ENCODE measurements around the gene ZFHX3.

ZFHX3 gene

DNA sequence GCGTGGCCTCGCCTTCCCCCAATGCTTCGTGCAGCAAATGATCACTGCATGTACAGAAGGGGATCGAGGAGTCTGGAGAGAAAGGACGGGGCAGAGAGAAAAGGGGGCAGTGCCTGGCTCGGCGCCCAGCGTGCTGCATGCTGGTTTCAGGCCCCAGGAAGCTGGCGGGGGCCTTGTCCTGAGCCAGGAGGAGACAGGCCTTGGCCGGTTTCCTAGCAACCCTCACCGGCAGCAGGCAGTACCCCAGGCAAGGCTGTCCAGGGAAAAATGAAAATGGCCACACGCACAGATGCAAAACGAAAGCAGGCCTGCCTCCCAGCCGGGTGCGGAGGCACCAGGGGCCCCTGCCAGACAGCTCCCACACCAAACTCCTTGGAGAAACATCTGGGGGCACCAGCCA is 126.3 kb downstream of the ZFHX3 start:
- TF ChIP-seq TEAD4 (IDR thresholded peaks at IDR 0.05), result no peak
- TF ChIP-seq EGR1 (IDR thresholded peaks at IDR 0.05), result no peak
- no peak for TF ChIP-seq TAF1 (IDR thresholded peaks at IDR 0.05; ENCODE audit: low read depth)
- TF ChIP-seq TCF12 (IDR thresholded peaks at IDR 0.05; ENCODE audit: low read depth), result no peak
- no peak for TF ChIP-seq FOXM1 (IDR thresholded peaks at IDR 0.05; ENCODE audit: borderline replicate concordance, low read depth)
- TF ChIP-seq, protein P1, sequence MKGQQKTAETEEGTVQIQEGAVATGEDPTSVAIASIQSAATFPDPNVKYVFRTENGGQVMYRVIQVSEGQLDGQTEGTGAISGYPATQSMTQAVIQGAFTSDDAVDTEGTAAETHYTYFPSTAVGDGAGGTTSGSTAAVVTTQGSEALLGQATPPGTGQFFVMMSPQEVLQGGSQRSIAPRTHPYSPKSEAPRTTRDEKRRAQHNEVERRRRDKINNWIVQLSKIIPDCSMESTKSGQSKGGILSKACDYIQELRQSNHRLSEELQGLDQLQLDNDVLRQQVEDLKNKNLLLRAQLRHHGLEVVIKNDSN (IDR thresholded peaks at IDR 0.05), result no peak
- TF ChIP-seq RAD21 (IDR thresholded peaks at IDR 0.05; ENCODE audit: low read depth), result no peak
- TF ChIP-seq, protein P2, sequence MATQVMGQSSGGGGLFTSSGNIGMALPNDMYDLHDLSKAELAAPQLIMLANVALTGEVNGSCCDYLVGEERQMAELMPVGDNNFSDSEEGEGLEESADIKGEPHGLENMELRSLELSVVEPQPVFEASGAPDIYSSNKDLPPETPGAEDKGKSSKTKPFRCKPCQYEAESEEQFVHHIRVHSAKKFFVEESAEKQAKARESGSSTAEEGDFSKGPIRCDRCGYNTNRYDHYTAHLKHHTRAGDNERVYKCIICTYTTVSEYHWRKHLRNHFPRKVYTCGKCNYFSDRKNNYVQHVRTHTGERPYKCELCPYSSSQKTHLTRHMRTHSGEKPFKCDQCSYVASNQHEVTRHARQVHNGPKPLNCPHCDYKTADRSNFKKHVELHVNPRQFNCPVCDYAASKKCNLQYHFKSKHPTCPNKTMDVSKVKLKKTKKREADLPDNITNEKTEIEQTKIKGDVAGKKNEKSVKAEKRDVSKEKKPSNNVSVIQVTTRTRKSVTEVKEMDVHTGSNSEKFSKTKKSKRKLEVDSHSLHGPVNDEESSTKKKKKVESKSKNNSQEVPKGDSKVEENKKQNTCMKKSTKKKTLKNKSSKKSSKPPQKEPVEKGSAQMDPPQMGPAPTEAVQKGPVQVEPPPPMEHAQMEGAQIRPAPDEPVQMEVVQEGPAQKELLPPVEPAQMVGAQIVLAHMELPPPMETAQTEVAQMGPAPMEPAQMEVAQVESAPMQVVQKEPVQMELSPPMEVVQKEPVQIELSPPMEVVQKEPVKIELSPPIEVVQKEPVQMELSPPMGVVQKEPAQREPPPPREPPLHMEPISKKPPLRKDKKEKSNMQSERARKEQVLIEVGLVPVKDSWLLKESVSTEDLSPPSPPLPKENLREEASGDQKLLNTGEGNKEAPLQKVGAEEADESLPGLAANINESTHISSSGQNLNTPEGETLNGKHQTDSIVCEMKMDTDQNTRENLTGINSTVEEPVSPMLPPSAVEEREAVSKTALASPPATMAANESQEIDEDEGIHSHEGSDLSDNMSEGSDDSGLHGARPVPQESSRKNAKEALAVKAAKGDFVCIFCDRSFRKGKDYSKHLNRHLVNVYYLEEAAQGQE (IDR thresholded peaks at IDR 0.05; ENCODE audit: low read depth), result no peak

DNA sequence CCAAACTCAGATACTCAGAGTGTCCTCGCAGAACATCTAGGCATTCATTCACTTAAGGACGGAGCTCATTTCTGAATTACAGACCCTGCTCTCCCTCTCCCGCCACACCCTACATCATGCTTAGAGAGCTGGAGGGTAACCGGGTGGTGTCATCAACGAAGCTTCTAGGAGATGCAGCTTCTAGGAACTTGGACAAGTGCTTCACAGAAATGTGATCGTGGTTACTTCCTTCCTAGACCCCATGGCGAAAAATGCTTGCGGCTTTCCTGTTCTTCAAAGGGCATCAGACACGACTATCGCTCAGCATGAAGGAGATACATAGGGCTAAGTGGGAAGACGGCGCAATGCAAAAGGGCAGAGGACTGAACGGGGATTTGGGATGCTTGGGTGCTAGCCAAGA is 126.8 kb downstream of the ZFHX3 start:
- TF ChIP-seq FOXM1 (IDR thresholded peaks at IDR 0.05; ENCODE audit: borderline replicate concordance, low read depth) (no peak), YY1 (IDR thresholded peaks at IDR 0.05; ENCODE audit: low read depth) (no peak), RAD21 (IDR thresholded peaks at IDR 0.05; ENCODE audit: low read depth) (no peak), TAF1 (IDR thresholded peaks at IDR 0.05; ENCODE audit: low read depth) (no peak), ZBTB7A (IDR thresholded peaks at IDR 0.05; ENCODE audit: low read depth) (no peak), CREB1 (IDR thresholded peaks at IDR 0.05; ENCODE audit: low read depth) (no peak), EP300 (IDR thresholded peaks at IDR 0.05; ENCODE audit: borderline replicate concordance) (no peak), EGR1 (IDR thresholded peaks at IDR 0.05) (no peak), TCF12 (IDR thresholded peaks at IDR 0.05; ENCODE audit: low read depth) (no peak)
- TF ChIP-seq, protein P3, sequence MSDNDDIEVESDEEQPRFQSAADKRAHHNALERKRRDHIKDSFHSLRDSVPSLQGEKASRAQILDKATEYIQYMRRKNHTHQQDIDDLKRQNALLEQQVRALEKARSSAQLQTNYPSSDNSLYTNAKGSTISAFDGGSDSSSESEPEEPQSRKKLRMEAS (IDR thresholded peaks at IDR 0.05), result no peak
- TF ChIP-seq, protein P1 (IDR thresholded peaks at IDR 0.05), result no peak

DNA sequence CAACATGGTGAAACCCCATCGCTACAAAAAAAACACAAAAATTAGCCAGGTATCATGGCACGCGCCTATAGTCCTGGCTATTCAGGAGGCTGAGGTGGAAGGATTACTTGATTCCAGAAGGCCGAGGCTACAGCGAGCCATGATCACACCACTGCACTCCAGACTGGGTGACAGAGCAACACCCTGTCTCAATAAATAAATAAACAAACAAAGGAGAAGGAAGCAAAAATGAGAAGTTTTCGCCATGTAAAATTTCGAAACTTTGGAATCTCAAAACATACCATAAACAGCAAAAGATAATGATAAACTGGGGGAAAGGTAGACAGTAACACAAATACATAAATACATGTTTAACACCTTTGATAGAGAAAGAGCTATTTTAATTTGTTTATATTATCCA is 130.9 kb downstream of the ZFHX3 start:
- no peak for TF ChIP-seq ZBTB7A (IDR thresholded peaks at IDR 0.05; ENCODE audit: low read depth)
- no peak for TF ChIP-seq TCF12 (IDR thresholded peaks at IDR 0.05; ENCODE audit: low read depth)
- no peak for TF ChIP-seq EP300 (IDR thresholded peaks at IDR 0.05; ENCODE audit: borderline replicate concordance)
- TF ChIP-seq CREB1 (IDR thresholded peaks at IDR 0.05; ENCODE audit: low read depth), result no peak
- TF ChIP-seq, protein P3 (IDR thresholded peaks at IDR 0.05), result no peak
- TF ChIP-seq, protein P2 (IDR thresholded peaks at IDR 0.05; ENCODE audit: low read depth), result no peak
- no peak for TF ChIP-seq TAF1 (IDR thresholded peaks at IDR 0.05; ENCODE audit: low read depth)

DNA sequence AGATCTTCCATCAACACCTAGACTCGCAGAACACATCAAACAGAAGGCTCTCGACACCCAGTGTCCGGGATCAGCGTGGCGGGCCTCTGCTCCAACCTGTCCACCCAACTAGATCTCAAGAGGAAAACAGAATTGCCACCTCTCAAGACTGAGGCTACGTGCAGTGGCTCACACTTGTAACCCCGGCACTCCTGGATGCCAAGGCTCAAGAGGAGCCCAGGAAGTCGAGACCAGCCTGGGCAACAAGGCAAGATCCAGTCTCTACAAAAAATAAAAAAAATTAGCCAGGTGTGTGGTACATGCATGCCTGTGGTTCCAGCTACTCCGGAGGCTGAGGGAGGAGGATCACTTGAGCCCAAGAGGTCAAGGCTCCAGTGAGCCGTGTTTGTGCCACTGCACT is 132.6 kb downstream of the ZFHX3 start:
- TF ChIP-seq TCF12 (IDR thresholded peaks at IDR 0.05; ENCODE audit: low read depth) (no peak), YY1 (IDR thresholded peaks at IDR 0.05; ENCODE audit: low read depth) (no peak)
- TF ChIP-seq, protein P1 (IDR thresholded peaks at IDR 0.05), result no peak

DNA sequence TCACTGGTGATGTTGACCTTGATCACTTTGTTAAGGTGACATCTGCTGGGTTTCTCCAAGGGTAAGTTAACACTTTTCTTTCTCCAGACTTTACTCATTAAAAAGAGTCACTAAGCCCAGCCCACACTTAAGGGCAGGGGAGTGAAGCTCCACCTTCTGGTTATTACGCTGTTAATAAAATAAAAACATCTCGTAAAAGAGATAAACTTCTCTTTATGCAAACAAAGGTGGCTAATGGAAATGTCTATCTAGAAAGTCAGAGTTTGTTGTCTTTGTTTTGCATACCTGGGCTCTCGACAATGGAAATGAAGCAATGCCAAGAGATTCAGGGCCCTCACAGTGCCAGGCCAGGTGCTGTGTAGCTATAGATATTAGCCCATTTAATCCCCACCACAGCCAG is 134.4 kb downstream of the ZFHX3 start:
- TF ChIP-seq YY1 (IDR thresholded peaks at IDR 0.05; ENCODE audit: low read depth), result no peak
- no peak for TF ChIP-seq EP300 (IDR thresholded peaks at IDR 0.05; ENCODE audit: borderline replicate concordance)
- TF ChIP-seq FOXM1 (IDR thresholded peaks at IDR 0.05; ENCODE audit: borderline replicate concordance, low read depth), result no peak
- TF ChIP-seq, protein P1 (IDR thresholded peaks at IDR 0.05), result no peak
- no peak for TF ChIP-seq ZBTB7A (IDR thresholded peaks at IDR 0.05; ENCODE audit: low read depth)
- no peak for TF ChIP-seq CEBPB (IDR thresholded peaks at IDR 0.05)
- no peak for TF ChIP-seq TEAD4 (IDR thresholded peaks at IDR 0.05)
- no peak for TF ChIP-seq RAD21 (IDR thresholded peaks at IDR 0.05; ENCODE audit: low read depth)
- TF ChIP-seq TAF1 (IDR thresholded peaks at IDR 0.05; ENCODE audit: low read depth), result no peak
- TF ChIP-seq, protein P2 (IDR thresholded peaks at IDR 0.05; ENCODE audit: low read depth), result no peak
- no peak for TF ChIP-seq CREB1 (IDR thresholded peaks at IDR 0.05; ENCODE audit: low read depth)
- no peak for TF ChIP-seq EGR1 (IDR thresholded peaks at IDR 0.05)
- TF ChIP-seq, protein P3 (IDR thresholded peaks at IDR 0.05), result no peak
- TF ChIP-seq TCF12 (IDR thresholded peaks at IDR 0.05; ENCODE audit: low read depth), result no peak
- no peak for TF ChIP-seq NFIC (IDR thresholded peaks at IDR 0.05)
